ENCODE results near the gene TMEM123.

The TMEM123 gene

DNA sequence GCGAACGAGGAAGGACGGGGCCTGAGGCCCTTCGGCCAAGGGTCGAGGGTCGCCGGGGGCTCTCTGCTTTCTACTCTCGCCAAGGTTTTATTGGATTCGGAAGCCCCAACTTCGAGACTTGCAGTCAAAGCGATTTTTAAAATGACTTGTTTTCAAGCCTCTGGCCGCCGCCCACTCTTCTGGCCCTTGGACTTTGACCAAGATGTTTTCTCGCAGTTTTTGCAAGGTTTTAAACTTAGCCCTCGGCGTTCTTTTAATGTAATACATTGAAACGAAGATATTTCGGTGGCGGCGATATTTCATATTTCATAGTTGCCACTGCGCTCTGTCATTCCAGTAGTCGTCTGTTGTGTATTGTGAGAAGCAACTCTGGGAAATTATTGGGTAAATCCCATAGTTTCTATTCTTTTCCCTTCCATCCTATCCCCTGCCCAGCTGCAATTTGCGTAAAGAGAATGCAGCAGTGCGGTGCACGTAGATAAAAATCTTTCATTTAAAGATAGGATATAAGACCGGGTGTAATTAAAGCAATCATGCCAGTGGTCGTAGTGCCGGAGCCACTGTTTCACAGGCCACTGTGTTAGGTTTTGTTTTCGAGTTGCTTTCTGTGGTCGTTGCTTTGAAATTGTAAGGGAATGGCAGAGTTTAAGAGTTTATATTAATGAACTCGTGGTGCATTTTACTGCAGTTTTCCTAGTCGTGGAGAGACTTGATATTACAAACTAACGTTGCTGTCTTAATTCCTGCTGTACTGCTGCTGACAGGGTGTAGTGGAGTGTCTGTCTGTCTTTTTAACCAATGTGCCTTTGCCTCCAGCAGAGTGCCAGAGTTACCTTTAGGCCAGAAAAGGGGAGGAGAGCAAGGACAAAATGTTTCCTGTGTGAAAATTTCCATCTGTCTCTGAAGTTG is 104.8 kb downstream of the TMEM123 start:
- Histone ChIP-seq H3K27me3 (ENCODE audit: control insufficient read depth in 1 of 2, insufficient read depth in 2 of 2, low read length in 2 of 2) (no peaks in the 10 kb centered on the region), H3K9ac (ENCODE audit: low read depth in 1 of 2, low read length in 2 of 2) (peak overlapping the region; percentile 83 to 95), H3K4me3 (ENCODE audit: low read depth in 1 of 2, low read length in 2 of 2) (peak overlapping the region; percentile 92 to 95), H3K4me1 (ENCODE audit: control insufficient read depth in 1 of 2, insufficient read depth in 2 of 2, low read length in 2 of 2) (peaks cover 0 to 16% of the 10 kb centered on the region in 2 donors), H3K27ac (ENCODE audit: low read depth, low read length) (peak overlapping the region; percentile 95), H3K9me3 (ENCODE audit: control insufficient read depth in 1 of 2, low read length in 2 of 2) (no peaks in the 10 kb centered on the region), H3K36me3 (ENCODE audit: control insufficient read depth in 1 of 2, insufficient read depth in 2 of 2, low read length in 2 of 2) (peaks cover 5 to 6% of the 10 kb centered on the region in 2 donors)

DNA sequence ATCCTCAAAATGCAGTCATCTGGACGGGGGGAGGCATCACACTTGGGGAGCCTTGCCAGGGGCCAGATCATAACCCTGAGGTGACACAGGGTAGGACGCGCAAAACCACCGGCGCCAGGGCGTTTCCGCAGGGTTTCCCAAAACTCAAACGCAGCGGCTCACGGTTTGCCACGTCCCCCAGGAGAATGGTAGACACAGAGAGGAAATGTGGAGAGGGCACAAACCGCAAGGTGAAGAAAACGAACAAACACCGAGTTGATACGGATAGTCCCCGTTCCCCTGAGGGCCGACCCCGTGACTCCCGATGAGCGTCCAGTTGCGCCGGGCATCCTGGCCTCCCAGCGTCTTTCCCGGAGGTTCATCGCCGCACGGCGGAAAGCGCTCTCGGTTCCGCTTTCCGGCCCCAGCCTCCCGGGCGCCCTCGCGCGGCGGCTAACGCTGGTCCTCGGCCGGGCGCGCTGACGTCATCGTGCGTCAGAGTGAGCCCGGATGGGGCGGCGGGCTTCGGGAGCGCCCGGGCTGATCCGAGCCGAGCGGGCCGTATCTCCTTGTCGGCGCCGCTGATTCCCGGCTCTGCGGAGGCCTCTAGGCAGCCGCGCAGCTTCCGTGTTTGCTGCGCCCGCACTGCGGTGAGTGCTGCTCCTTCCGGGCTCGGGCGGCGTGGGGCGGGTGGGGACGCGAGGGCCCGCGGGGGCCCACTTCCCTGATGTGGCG is 105.7 kb downstream of the TMEM123 start, which contains the start of gene BIRC2:
BIRC2 (plus strand) TSS at position 467 of the 714 bp plus-strand sequence. CDS start 2,641 bp downstream, outside the sequence.
- Histone ChIP-seq H3K27ac (ENCODE audit: low read depth, low read length) (peak within 1 kb of the TSS; percentile 95), H3K9me3 (ENCODE audit: control insufficient read depth in 1 of 2, low read length in 2 of 2) (no peaks in the 10 kb centered on the region), H3K4me1 (ENCODE audit: control insufficient read depth in 1 of 2, insufficient read depth in 2 of 2, low read length in 2 of 2) (peaks cover 0 to 16% of the 10 kb centered on the region in 2 donors), H3K4me3 (ENCODE audit: low read depth in 1 of 2, low read length in 2 of 2) (peak within 1 kb of the TSS; percentile 92 to 95), H3K36me3 (ENCODE audit: control insufficient read depth in 1 of 2, insufficient read depth in 2 of 2, low read length in 2 of 2) (peaks cover 5 to 6% of the 10 kb centered on the region in 2 donors), H3K27me3 (ENCODE audit: control insufficient read depth in 1 of 2, insufficient read depth in 2 of 2, low read length in 2 of 2) (no peaks in the 10 kb centered on the region), H3K9ac (ENCODE audit: low read depth in 1 of 2, low read length in 2 of 2) (peak within 1 kb of the TSS; percentile 89 to 95)

DNA sequence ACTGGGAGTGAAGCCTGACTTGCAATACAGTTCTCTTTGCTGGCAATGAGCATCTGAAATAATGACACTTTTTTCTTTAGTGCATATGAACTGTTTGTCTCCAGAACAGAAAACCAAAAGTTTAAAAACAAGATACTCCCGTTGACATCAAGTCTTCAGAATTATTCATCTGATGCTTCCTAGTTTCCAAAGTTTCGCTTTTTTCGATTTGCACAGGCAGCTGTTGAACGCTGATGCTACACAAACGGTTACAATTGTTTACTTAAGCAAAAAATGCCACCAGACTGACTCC is 106.2 kb downstream of the TMEM123 start:
- Histone ChIP-seq H3K36me3 (ENCODE audit: control insufficient read depth in 1 of 2, insufficient read depth in 2 of 2, low read length in 2 of 2) (peaks cover 5 to 6% of the 10 kb centered on the region in 2 donors), H3K4me3 (ENCODE audit: low read depth in 1 of 2, low read length in 2 of 2) (peak overlapping the region; percentile 92 to 95), H3K27ac (ENCODE audit: low read depth, low read length) (peak overlapping the region; percentile 95), H3K4me1 (ENCODE audit: control insufficient read depth in 1 of 2, insufficient read depth in 2 of 2, low read length in 2 of 2) (peaks cover 0 to 16% of the 10 kb centered on the region in 2 donors), H3K9me3 (ENCODE audit: control insufficient read depth in 1 of 2, low read length in 2 of 2) (no peaks in the 10 kb centered on the region), H3K27me3 (ENCODE audit: control insufficient read depth in 1 of 2, insufficient read depth in 2 of 2, low read length in 2 of 2) (no peaks in the 10 kb centered on the region), H3K9ac (ENCODE audit: low read depth in 1 of 2, low read length in 2 of 2) (peak overlapping the region; percentile 89 to 95)
